HepG2 (cell line): ENCODE results near the gene PLCL1. TPM values are rescaled to one million over a fixed set of nuclear protein-coding genes. Genes with fewer than 3 reads are reported as not detected.

ENCODE experiments used
- ATAC-seq: fragments of 200-7000 bp; cut with Tn5 transposase; 3 replicates; pipeline ENCODE4 v1.9.1; 2020; ENCODE audit warnings: mild to moderate bottlenecking, moderate library complexity
- BruUV-seq: library from RNA; stranded (reverse); fragments of 400-500 nt; replicated peaks from 2 replicates; lab custom pipeline; 2021; lab: Mats Ljungman, UMichigan
- CTCF ChIA-PET: fragments of 300-600 bp; formaldehyde crosslinking; extraction: SDS; loops from one replicate; lab custom pipeline; 2021; ENCODE audit warnings: low total read pairs, inconsistent platforms, low intra/inter-chr PET ratio; lab: Yijun Ruan, JAX
- POLR2A ChIA-PET: fragments of 350-600 bp; sonication (Branson Sonifier 250); formaldehyde crosslinking; loops from one replicate; lab custom pipeline; 2020; ENCODE audit warnings: antibody characterized with exemption, inconsistent platforms; lab: Yijun Ruan, JAX
- DNase-seq: peaks from one replicate; pipeline ENCODE4 v3.0.0-alpha.2; 2015; ENCODE audit warnings: low spot score
- FAIRE-seq: peaks from 3 replicates; lab custom pipeline; 2011; peaks lifted over from hg19 to GRCh38; lab: Jason Lieb, UNC
- H2AFZ ChIP-seq: one replicate; pipeline ENCODE4 v1.6.1; 2011; ENCODE audit warnings: low read length, inconsistent platforms
- H3K27ac ChIP-seq: fragments of 300-600 bp; 3 replicates; pipeline ENCODE4 v1.8.0; 2011; ENCODE audit warnings: mixed run types, mild to moderate bottlenecking, mixed read lengths, low read length, inconsistent platforms; ENCODE audit not compliant: insufficient read depth; ENCODE audit errors: extremely low read length
- H3K27me3 ChIP-seq, 2 experiments: fragments of 200-600 bp in 1 of 2; 2 replicates in 1 of 2; 3 replicates in 1 of 2; pipeline versions ENCODE4 v1.6.0 to v1.8.0; 2011; ENCODE audit warnings: low read length in 2 of 2, mild to moderate bottlenecking in 2 of 2, moderate library complexity in 2 of 2, inconsistent platforms in 1 of 2; ENCODE audit not compliant: insufficient read depth in 2 of 2, control insufficient read depth in 1 of 2
- H3K36me3 ChIP-seq, 2 experiments: fragments of 200-600 bp in 1 of 2; replicated peaks in 1 of 2; 2 replicates in 1 of 2; 3 replicates in 1 of 2; pipeline versions ENCODE4 v1.5.1 to v1.8.0; 2011; ENCODE audit warnings: low read length in 2 of 2, inconsistent platforms in 1 of 2; ENCODE audit not compliant: insufficient read depth in 2 of 2, control insufficient read depth in 1 of 2
- H3K4me1 ChIP-seq: 2 replicates; pipeline ENCODE4 v1.5.1; 2012; ENCODE audit warnings: low read length, inconsistent platforms; ENCODE audit not compliant: insufficient read depth
- H3K4me2 ChIP-seq: 2 replicates; pipeline ENCODE4 v1.6.0; 2011; ENCODE audit warnings: low read depth, low read length, inconsistent platforms
- H3K4me3 ChIP-seq, 3 experiments: fragments of 200-600 bp in 1 of 3; sonication (generic), shearing (Covaris generic) in 1 of 3; replicated peaks in 1 of 3; 2 replicates each; pipeline ENCODE4 v1.5.1; 2011 to 2016; ENCODE audit warnings: low read length in 3 of 3, inconsistent platforms in 2 of 3, low read depth in 2 of 3, mild to moderate bottlenecking in 2 of 3, control low read depth in 1 of 3, mixed read lengths in 1 of 3; ENCODE audit not compliant: insufficient read depth in 1 of 3
- H3K79me2 ChIP-seq: one replicate; pipeline ENCODE4 v1.6.1; 2011; ENCODE audit warnings: low read length, inconsistent platforms; ENCODE audit not compliant: insufficient read depth
- H3K9ac ChIP-seq: 2 replicates; pipeline ENCODE4 v1.6.0; 2011; ENCODE audit warnings: mild to moderate bottlenecking, low read depth, low read length, inconsistent platforms; ENCODE audit not compliant: insufficient read depth
- H3K9me3 ChIP-seq: 2 replicates; pipeline ENCODE4 v1.5.1; 2012; ENCODE audit warnings: mild to moderate bottlenecking, low read length
- H4K20me1 ChIP-seq: 2 replicates; pipeline ENCODE4 v1.6.0; 2011; ENCODE audit warnings: inconsistent platforms, mild to moderate bottlenecking, low read length, moderate library complexity; ENCODE audit not compliant: insufficient read depth
- ATF4 ChIP-seq, 2 experiments: fragments of 450-650 bp in 1 of 2; sonication (generic) in 1 of 2; formaldehyde crosslinking; IDR thresholded peaks; 2 replicates each; pipeline versions ENCODE4 v1.5.0 to v1.8.0; 2020 to 2022; ENCODE audit warnings: mild to moderate bottlenecking in 1 of 2, missing genetic modification reagents in 1 of 2
- CERS6 ChIP-seq: sonication (generic); formaldehyde crosslinking; IDR thresholded peaks from 2 replicates; pipeline ENCODE4 v1.5.0; 2020; ENCODE audit warnings: missing genetic modification reagents
- CREM ChIP-seq, 2 experiments: sonication (generic) in 1 of 2; formaldehyde crosslinking in 1 of 2; IDR thresholded peaks; 2 replicates each; pipeline versions ENCODE4 v1.4.0 to v1.6.1; 2016 to 2020; ENCODE audit warnings: antibody characterized with exemption in 1 of 2, mild to moderate bottlenecking in 1 of 2, missing genetic modification reagents in 1 of 2
- DDIT3 ChIP-seq: sonication (generic); formaldehyde crosslinking; IDR thresholded peaks from 2 replicates; pipeline ENCODE4 v1.4.0; 2020; ENCODE audit warnings: mild to moderate bottlenecking, missing genetic modification reagents
- HOXA5 ChIP-seq: sonication (generic); formaldehyde crosslinking; IDR thresholded peaks from 2 replicates; pipeline ENCODE4 v1.4.0; 2020; ENCODE audit warnings: missing genetic modification reagents
- JARID2 ChIP-seq: sonication (generic); formaldehyde crosslinking; IDR thresholded peaks from 2 replicates; pipeline ENCODE4 v1.8.1; 2023; ENCODE audit warnings: missing genetic modification reagents, inconsistent platforms; ENCODE audit not compliant: insufficient replicate concordance
- KLF9 ChIP-seq: IDR thresholded peaks from 2 replicates; pipeline ENCODE4 v1.6.1; 2016; ENCODE audit warnings: low read depth
- MEF2D ChIP-seq: sonication (generic); formaldehyde crosslinking; IDR thresholded peaks from 2 replicates; pipeline ENCODE4 v1.5.1; 2020; ENCODE audit warnings: mild to moderate bottlenecking, missing genetic modification reagents
- NFIB ChIP-seq: sonication (generic); formaldehyde crosslinking; IDR thresholded peaks from 2 replicates; pipeline ENCODE4 v1.9.0; 2021; ENCODE audit warnings: missing genetic modification reagents, mild to moderate bottlenecking, borderline replicate concordance
- NR2F6 ChIP-seq, 2 experiments: IDR thresholded peaks; 2 replicates each; pipeline ENCODE4 v1.6.1; 2016; ENCODE audit warnings: antibody characterized with exemption in 1 of 2, mild to moderate bottlenecking in 1 of 2
- SP1 ChIP-seq, 2 experiments: fragments of 450-650 bp in 1 of 2; sonication (generic) in 1 of 2; formaldehyde crosslinking in 1 of 2; IDR thresholded peaks; 2 replicates each; pipeline versions ENCODE4 v1.4.0 to v1.6.1; 2016 to 2020; ENCODE audit warnings: missing genetic modification reagents in 1 of 2
- TFE3 ChIP-seq: IDR thresholded peaks from 2 replicates; pipeline ENCODE4 v1.6.1; 2016
- ZNF10 ChIP-seq: sonication (generic); formaldehyde crosslinking; IDR thresholded peaks from 2 replicates; pipeline ENCODE4 v1.4.0; 2020; ENCODE audit warnings: mild to moderate bottlenecking, low read depth, missing genetic modification reagents, borderline replicate concordance
- ZNF609 ChIP-seq: sonication (generic); formaldehyde crosslinking; IDR thresholded peaks from 2 replicates; pipeline ENCODE4 v1.4.0; 2020; ENCODE audit warnings: mild to moderate bottlenecking, missing genetic modification reagents, borderline replicate concordance
- ZNF775 ChIP-seq: sonication (generic); formaldehyde crosslinking; IDR thresholded peaks from 2 replicates; pipeline ENCODE4 v1.4.0; 2020; ENCODE audit warnings: missing genetic modification reagents, mild to moderate bottlenecking, moderate library complexity, borderline replicate concordance
- WGBS: methylation state at CpG from one replicate; pipeline ENCODE4 v1.1.6; 2017; ENCODE audit warnings: low lambda C conversion rate; 5-methylcytosine and 5-hydroxymethylcytosine counted together
- in situ Hi-C: cut with HindIII; loops from 2 replicates; pipeline ENCODE4 v1.10.0; 2017; ENCODE audit warnings: low pct_unique_long_range_greater_than_20kb; ENCODE audit not compliant: extremely low pct_ligation_motif_present
- intact Hi-C: fragments of 100-400 bp; cut with micrococcal nuclease; formaldehyde crosslinking; loops from one replicate; pipeline ENCODE4 v1.10.0; 2022; ENCODE audit not compliant: unreplicated experiment
- polyA plus RNA-seq, 8 experiments: library from polyadenylated mRNA; depleted of rRNA in 3 of 8; stranded (reverse) in 7 of 8; unstranded in 1 of 8; fragments of >200 nt; fragmentation: Illumina TruSeq in 4 of 8; extraction: Trizol in 4 of 8; gene quantifications; 2 replicates each; pipeline versions ENCODE4 v1.2.1 to v1.2.3, GENCODE V29; 2011 to 2016; ENCODE audit warnings: low read depth in 4 of 8, missing spikeins in 1 of 8, mixed read lengths in 1 of 8; ENCODE audit not compliant: insufficient read depth in 1 of 8
- total RNA-seq, 5 experiments: library from RNA; depleted of rRNA; stranded (reverse); fragments of >200 nt; fragmentation: Illumina TruSeq; extraction: Trizol; gene quantifications; 2 replicates each; pipeline ENCODE4 v1.2.3, GENCODE V29; 2016; ENCODE audit warnings: low read depth in 1 of 5

Gene PLCL1
- total and polyA plus RNA-seq, 2 of the 13 experiments (the other 11 are each of a cell fraction or from before 2014, with no cell fraction given), result not detected

GRCh38 chr2:198129609-198130008 lies 325.2 kb downstream of the PLCL1 start:
- no peaks in the 10 kb centered on the region for H3K27me3 ChIP-seq
- FAIRE-seq (no peak), ATAC-seq (no peak), DNase-seq (no peak)
- BruUV-seq, result no TSS peak
- no peak overlapping the region for H3K4me2 ChIP-seq
- H3K27ac ChIP-seq, result no peak overlapping the region
- no peaks in the 10 kb centered on the region for H3K9me3 ChIP-seq
- H3K9ac ChIP-seq, result no peak overlapping the region
- H3K4me1 ChIP-seq, result peaks cover 5% of the 10 kb centered on the region; the same call in 1 of the 2 replicates
- no peaks in the 10 kb centered on the region for H4K20me1 ChIP-seq
- ChIA-PET POLR2A (no interaction called here), CTCF (no interaction called here)
- H3K79me2 ChIP-seq, result no peaks in the 10 kb centered on the region
- in situ Hi-C loops, result loop anchor here (5.0 kb wide), 1 partner anchor 327 kb away; the partner anchor contains the start of gene PLCL1
- WGBS, result 6% methylated on average over 5 of the region's 5 CpGs
- intact Hi-C loops, result no loop called here
- no peaks in the 10 kb centered on the region for H3K36me3 ChIP-seq
- no peak overlapping the region for H2AFZ ChIP-seq
- H3K4me3 ChIP-seq, result no peak overlapping the region
- TF ChIP-seq DDIT3 (CRISPR knock-in tag) (no peak), MEF2D (CRISPR knock-in tag) (no peak), HOXA5 (CRISPR knock-in tag) (no peak), CERS6 (CRISPR knock-in tag) (no peak), KLF9 (CRISPR knock-in tag) (no peak), ZNF609 (no peak), NFIB (CRISPR knock-in tag) (no peak), ZNF10 (CRISPR knock-in tag) (no peak), ATF4 (CRISPR knock-in tag; IDR thresholded peaks at IDR 0.05) (no peak), SP1 (IDR thresholded peaks at IDR 0.05) (no peak), SP1 (CRISPR knock-in tag; IDR thresholded peaks at IDR 0.05) (no peak), NR2F6 (IDR thresholded peaks at IDR 0.05) (no peak), NR2F6 (CRISPR knock-in tag; IDR thresholded peaks at IDR 0.05) (no peak), TFE3 (CRISPR knock-in tag) (no peak), ZNF775 (CRISPR knock-in tag) (no peak), CREM (IDR thresholded peaks at IDR 0.05) (no peak), CREM (CRISPR knock-in tag; IDR thresholded peaks at IDR 0.05) (no peak), JARID2 (CRISPR knock-in tag) (no peak)
